GM12892 (cell line): Measurements from ENCODE around the gene TRAPPC2L.

ENCODE experiments used
- POLR2A ChIP-seq: IDR thresholded peaks from 2 replicates; pipeline ENCODE4 v1.6.1; 2011; ENCODE audit warnings: low read depth, low read length, control low read depth
- POLR2AphosphoS5 ChIP-seq: IDR thresholded peaks from 2 replicates; pipeline ENCODE4 v1.6.1; 2011; ENCODE audit warnings: low read depth, low read length, control low read depth
- TAF1 ChIP-seq: IDR thresholded peaks from 2 replicates; pipeline ENCODE4 v1.6.1; 2011; ENCODE audit warnings: low read depth, mild to moderate bottlenecking, control low read depth, low read length, borderline replicate concordance

GRCh38 chr16:88811769-88812512 is 45.0 kb upstream of the TRAPPC2L start, which contains the start of gene APRT:
- TF ChIP-seq POLR2A (peak; percentile 75; the same call in 1 of the 2 replicates), TAF1 (no peak; the same call in 1 of the 2 replicates), POLR2AphosphoS5 (peak; percentile 82)
